Measurements from ENCODE around the gene THAP4.
A peak's percentile ranks its signal among the peaks of the same experiment; 100 is the strongest.

THAP4 gene

GRCh38 chr2:241615041-241615440 lies 21.9 kb downstream of the THAP4 start:
- FAIRE-seq (no peak), DNase-seq (ENCODE audit: low spot score) (no peak)

GRCh38 chr2:241613017-241613780 lies 23.8 kb downstream of the THAP4 start:
- DNase-seq (ENCODE audit: low spot score) = no peak
- no peak for FAIRE-seq

GRCh38 chr2:241612156-241613016 lies 24.6 kb downstream of the THAP4 start:
- no peak for FAIRE-seq
- no peak for DNase-seq (ENCODE audit: low spot score)

GRCh38 chr2:241611062-241611461 lies 25.9 kb downstream of the THAP4 start:
- no peak for FAIRE-seq

GRCh38 chr2:241609859-241610793 lies 26.8 kb downstream of the THAP4 start:
- FAIRE-seq = no peak
- DNase-seq (ENCODE audit: low spot score) = no peak

More at GRCh38 chr2:241611062-241611461, 25.9 kb downstream of the THAP4 start:
- no peak for DNase-seq (ENCODE audit: low spot score)

GRCh38 chr2:241608881-241609280 lies 28.1 kb downstream of the THAP4 start:
- FAIRE-seq = no peak
- DNase-seq (ENCODE audit: low spot score) = no peak

- FAIRE-seq = no peak
Observed at GRCh38 chr2:241607162-241607885, 29.6 kb downstream of the THAP4 start.

GRCh38 chr2:241606186-241606585 lies 30.8 kb downstream of the THAP4 start:
- FAIRE-seq = no peak
- DNase-seq (ENCODE audit: low spot score) = no peak

More at GRCh38 chr2:241607162-241607885, 29.6 kb downstream of the THAP4 start:
- DNase-seq (ENCODE audit: low spot score) = no peak

- FAIRE-seq = no peak
- DNase-seq (ENCODE audit: low spot score) = no peak
Observed at GRCh38 chr2:241603686-241604085, 33.3 kb downstream of the THAP4 start.

- FAIRE-seq (no peak), DNase-seq (ENCODE audit: low spot score) (no peak)
Observed at GRCh38 chr2:241602720-241603119, 34.2 kb downstream of the THAP4 start.

- FAIRE-seq = no peak
- DNase-seq (ENCODE audit: low spot score) = no peak
Observed at GRCh38 chr2:241601841-241602240, 35.1 kb downstream of the THAP4 start.

- no peak for DNase-seq (ENCODE audit: low spot score)
- FAIRE-seq = no peak
Observed at GRCh38 chr2:241599615-241600014, 37.3 kb downstream of the THAP4 start.

GRCh38 chr2:241598487-241598886 lies 38.5 kb downstream of the THAP4 start:
- FAIRE-seq = peak; percentile 56

GRCh38 chr2:241598061-241598460 lies 38.9 kb downstream of the THAP4 start:
- FAIRE-seq (no peak), DNase-seq (ENCODE audit: low spot score) (no peak)

More at GRCh38 chr2:241598487-241598886, 38.5 kb downstream of the THAP4 start:
- no peak for DNase-seq (ENCODE audit: low spot score)

- FAIRE-seq (no peak), DNase-seq (ENCODE audit: low spot score) (no peak)
Observed at GRCh38 chr2:241597561-241597960, 39.4 kb downstream of the THAP4 start.

- no peak for DNase-seq (ENCODE audit: low spot score)
- no peak for FAIRE-seq
Observed at GRCh38 chr2:241595600-241596140, 41.3 kb downstream of the THAP4 start.

GRCh38 chr2:241593271-241593670 lies 43.7 kb downstream of the THAP4 start:
- FAIRE-seq = no peak
- DNase-seq (ENCODE audit: low spot score) = no peak

- DNase-seq (ENCODE audit: low spot score) (no peak), FAIRE-seq (no peak)
Observed at GRCh38 chr2:241592126-241592845, 44.7 kb downstream of the THAP4 start.

All from urothelium cell line (cell line).